Sigmoid colon (tissue), 4 donors: ENCODE results near the gene DBNDD1.

Experiments
- EP300 ChIP-seq, 4 donors: sonication (generic); formaldehyde crosslinking; IDR thresholded peaks; one replicate each; pipeline ENCODE4 v1.6.1; 2017; ENCODE audit warnings: antibody characterized with exemption in 4 of 4
- POLR2A ChIP-seq, 2 donors: fragments of 450-650 bp; IDR thresholded peaks; one replicate each; pipeline ENCODE4 v1.6.1; 2016; ENCODE audit warnings: antibody characterized with exemption in 2 of 2, mild to moderate bottlenecking in 2 of 2, moderate library complexity in 2 of 2
- POLR2AphosphoS5 ChIP-seq, 4 donors: sonication (generic); formaldehyde crosslinking; IDR thresholded peaks; one replicate each; pipeline ENCODE4 v1.6.1; 2017; ENCODE audit warnings: antibody characterized with exemption in 4 of 4
- TF ChIP-seq, protein P1 (sequence below), 4 experiments: fragments of 450-650 bp in 3 of 4; fragments of 200-600 bp in 1 of 4; IDR thresholded peaks; one replicate each; pipeline ENCODE4 v1.5.1; 2016 to 2019; ENCODE audit warnings: antibody characterized with exemption in 4 of 4, mild to moderate bottlenecking in 3 of 4, moderate library complexity in 2 of 4

DNA sequence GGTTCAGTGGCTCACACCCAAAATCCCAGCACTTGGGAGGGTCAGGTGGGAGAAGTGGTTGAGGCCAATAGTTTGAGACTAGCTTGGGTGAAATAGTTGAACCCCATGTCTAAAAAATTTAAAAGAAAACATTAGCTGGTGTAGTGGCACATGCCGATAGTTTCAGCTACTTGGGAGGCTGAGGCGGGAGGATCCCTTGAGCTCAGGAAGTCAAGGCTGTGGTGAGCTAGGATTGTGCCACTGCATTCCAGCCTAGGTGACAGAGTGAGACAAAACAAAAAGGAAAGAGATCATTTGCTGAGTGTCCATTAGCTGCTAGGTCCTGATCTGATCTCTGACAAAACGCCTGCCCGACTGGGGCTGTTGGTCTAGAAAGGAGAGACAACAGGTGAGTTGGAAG, 14.1 kb upstream of the DBNDD1 start:
- TF ChIP-seq POLR2A (IDR thresholded peaks at IDR 0.05) (no peak), POLR2AphosphoS5 (IDR thresholded peaks at IDR 0.05) (no peak), EP300 (IDR thresholded peaks at IDR 0.05) (no peak)
- TF ChIP-seq, protein P1, sequence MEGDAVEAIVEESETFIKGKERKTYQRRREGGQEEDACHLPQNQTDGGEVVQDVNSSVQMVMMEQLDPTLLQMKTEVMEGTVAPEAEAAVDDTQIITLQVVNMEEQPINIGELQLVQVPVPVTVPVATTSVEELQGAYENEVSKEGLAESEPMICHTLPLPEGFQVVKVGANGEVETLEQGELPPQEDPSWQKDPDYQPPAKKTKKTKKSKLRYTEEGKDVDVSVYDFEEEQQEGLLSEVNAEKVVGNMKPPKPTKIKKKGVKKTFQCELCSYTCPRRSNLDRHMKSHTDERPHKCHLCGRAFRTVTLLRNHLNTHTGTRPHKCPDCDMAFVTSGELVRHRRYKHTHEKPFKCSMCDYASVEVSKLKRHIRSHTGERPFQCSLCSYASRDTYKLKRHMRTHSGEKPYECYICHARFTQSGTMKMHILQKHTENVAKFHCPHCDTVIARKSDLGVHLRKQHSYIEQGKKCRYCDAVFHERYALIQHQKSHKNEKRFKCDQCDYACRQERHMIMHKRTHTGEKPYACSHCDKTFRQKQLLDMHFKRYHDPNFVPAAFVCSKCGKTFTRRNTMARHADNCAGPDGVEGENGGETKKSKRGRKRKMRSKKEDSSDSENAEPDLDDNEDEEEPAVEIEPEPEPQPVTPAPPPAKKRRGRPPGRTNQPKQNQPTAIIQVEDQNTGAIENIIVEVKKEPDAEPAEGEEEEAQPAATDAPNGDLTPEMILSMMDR (IDR thresholded peaks at IDR 0.05): no peak
